Fibroblast of skin of left biceps (primary cell): ENCODE results near the gene SNX14.

Experiments used
- DNase-seq, 2 experiments: peaks; one replicate each; pipeline ENCODE4 v3.0.0-alpha.2; 2013; ENCODE audit warnings: low read depth in 2 of 2

The SNX14 gene

DNA sequence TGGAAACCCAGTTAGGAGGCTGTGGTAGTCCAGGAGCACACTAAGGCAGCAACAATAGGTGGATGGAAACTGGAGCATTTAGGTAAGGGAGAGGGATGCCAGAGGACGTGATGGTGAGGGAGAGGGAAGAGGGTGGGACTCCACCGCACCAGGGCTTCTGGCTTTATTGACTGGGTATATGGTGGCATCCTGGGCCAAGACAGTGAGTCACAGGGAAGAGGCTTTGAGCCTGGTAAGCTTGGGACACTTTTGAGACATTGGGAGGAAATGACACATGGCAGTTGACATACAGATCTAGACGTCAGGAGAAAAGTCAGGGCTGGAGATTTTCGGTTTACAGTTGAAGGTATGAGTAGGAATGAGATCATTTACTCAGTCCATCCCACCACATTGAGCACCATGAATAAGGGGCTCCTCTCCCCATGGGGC lies 128.9 kb downstream of the SNX14 start:
- no peak for DNase-seq

DNA sequence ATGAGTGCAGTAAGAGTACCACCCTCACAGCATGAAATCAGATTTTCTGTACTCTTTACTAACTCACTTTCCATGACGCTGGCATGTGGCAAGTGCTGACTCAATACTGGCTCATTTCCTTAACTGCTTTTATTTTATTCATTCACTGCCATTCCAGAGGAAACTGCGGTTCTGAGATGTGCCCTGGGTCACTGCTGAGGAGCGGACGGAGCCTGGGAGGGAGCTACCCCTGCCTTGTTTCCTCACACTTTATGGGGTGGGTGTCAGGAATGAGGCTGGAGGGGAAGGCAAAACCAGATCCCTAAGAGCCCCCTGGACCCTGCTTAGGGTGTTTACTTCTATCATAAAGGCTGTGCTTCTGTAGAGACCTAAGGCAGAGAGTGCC lies 129.4 kb downstream of the SNX14 start:
- DNase-seq: peak; percentile 81 to 83

DNA sequence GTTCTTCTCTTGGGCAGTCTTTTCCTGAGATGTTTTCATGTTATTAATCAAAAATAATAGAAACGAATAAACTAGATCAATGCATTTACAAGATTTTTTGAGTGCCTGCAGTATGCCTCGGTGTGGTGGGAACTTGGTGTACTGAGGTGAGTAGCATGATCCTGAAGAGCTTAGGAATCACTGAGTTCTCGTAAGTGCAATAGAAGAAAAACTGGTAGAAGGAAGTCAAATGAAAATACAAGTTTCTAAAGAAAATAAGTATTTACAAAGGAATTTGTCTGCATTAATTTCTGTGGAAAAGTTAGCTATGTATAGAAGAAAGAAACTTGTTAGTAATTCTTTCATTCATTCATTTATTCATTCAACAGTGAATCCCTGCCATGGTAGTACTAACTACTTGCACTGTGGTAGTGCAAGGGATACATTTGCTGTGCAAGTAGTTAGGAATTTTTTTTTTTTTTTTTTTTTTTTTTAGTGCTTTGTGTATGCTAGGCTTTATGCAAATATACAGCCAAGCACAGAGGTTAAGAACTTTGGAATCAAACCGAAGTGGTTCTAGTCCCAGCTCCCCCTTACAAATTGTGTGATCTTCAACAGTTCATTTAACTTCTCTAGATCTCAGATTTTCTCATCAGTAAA lies 129.9 kb downstream of the SNX14 start:
- no peak for DNase-seq

DNA sequence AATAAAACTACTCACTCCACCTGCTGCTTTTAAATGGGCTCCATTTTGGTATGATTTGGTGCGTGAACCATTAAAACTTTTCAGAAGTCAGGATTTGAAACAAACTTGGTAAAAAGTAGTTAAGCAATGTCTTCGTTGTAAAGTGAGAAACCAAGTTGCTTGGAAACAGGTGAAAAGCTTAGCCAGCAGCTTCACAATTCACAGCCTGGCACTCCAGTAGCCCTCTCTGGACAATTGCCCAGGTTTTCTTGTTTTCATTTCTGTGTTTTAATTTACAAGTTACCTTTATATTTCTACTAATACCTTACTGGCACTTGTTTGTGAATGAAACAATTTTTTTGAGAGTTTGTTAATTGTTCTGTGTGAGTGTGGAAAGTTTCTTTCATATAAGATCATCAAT lies 131.0 kb downstream of the SNX14 start:
- DNase-seq: no peak

DNA sequence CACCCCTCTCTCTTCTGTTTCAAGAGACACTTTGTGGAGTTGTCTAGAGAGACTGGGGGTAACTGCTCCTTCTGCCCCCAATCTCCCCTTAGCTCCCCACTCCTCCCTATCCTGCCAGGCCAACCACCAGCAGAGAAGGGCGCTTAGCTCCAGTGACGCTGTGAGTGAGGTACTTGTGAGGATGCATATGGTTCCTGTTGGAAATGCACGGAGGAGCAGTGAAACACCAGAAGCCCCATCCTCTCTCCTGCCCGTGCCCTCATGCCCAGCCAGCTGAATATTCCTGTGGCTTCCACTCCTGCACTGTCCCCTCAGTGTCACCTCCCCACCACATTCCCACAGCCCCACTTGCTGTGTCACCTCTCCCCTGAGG lies 131.9 kb downstream of the SNX14 start:
- DNase-seq: no peak

DNA sequence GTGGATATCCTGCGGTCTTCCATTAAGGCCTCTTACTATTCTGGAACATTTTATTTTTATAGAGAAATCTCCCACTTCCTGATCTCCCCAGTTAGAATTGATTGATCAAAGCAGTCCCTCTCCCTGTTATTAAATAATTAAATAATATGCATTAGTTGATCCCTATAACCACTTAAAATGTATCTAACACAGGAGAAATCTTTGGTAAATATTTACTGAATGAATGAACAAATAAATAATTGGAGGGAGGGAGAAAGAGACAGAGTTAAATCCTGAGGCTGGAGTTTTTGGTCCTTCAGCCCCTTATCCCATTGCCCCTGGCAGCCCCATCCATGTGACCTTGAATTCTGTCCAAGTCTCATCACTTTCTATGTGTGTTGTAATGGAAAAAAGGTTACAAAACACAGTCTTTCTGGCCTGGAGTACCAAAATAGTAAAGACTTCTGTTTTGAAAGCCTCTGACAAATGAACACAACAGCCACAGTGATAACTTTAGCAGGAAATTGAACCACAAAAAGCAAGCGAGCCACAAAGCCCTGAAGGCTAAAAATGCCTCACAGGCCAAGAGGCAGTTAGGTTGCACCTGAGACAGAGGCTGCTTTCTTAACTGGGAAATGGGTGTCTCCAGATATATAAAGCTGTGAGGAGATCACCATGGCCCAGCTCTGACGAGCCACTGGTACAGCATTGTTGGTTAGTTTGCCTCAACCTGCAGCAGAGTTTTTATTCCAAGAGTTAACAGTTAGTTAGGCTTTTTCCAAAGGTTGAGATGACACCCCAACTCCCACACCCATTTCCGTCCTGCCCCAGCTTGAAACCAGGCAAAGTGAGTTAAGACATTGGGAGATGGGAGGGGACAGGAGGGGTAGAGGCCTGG lies 132.5 kb downstream of the SNX14 start:
- no peak for DNase-seq

DNA sequence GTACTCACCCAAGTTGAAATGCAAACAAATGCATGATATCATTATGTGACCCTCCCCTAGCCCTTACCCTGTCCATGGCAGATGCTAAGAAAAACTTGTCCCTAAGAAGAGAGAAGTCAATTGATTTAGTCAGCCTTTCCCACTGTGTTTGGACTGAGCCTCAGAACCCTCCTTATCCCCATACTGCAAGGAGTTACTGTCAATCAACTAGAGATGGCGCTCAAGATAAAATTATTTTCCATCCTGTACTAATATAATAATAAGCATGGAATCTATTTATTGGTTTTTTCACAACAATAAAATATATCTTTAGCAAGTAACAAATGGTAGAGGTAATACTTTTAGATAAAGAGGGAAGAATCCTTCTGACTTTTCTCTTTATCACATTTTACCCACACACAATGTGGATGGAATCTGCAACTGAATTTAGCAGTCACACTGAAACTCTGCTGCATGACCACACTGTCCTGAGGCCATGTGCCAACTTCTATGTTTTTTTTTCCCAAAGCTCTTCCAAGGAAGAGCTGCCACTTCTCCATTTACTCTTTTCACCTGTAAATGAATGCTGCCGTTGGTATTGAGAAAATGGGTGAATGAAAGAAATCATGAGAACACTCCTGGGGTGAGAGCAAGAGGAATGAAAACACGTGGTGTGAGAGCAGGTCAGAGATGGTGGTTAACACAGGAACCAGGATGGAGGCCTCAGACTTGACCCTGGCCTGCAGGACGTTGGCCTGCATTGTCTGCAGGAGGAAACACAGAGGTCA lies 133.3 kb downstream of the SNX14 start:
- DNase-seq: no peak

DNA sequence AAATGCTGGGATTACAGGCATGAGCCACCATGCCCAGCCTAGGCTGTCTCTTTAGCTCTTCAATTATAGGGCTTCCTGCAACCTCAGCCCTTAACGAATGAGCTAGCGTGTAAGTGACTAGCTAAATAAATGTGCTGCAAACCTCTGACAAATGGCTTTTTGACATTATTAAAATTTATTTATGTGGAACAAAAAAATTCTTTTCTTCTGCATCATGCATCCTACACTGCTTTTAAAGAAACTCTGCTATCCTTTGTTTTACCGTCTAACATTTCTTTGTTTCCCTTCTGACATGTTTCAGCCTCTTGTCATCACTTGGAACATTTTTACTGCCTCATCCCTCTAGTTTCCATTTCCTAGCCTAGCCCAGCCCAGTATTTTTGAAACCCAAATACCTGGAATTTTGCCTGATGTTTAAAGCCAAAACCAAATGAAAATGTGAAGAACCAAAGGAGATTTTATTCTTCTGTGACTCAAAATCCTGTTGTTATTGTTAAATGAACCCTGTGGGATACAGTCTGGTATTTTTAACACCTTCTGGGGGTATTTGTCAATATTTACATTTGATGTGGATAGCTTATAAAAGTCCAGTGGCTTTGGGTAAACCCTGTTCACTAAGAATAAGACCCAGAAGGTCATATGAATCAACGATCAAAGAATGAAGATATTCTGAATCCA lies 134.3 kb downstream of the SNX14 start:
- DNase-seq: peak; percentile 92 to 93

DNA sequence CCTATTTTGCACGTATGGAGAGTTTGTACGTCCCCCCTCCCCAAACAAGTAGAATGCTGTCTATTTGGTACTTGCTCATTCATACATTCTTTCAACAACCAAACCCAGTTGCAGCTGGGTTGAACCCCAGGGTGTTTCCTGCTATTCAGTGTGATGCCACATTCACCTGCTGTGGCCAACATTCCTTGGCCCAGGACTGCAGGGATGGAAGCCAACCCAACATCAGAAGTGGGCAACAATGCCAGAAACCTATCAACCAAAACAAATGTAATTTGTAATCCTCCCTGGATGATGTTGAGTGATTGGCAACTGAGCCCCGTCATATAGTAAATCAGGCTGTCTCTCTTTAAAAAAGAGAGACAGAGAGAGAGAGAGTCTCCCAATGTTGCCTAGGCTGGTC lies 134.9 kb downstream of the SNX14 start:
- no peak for DNase-seq

DNA sequence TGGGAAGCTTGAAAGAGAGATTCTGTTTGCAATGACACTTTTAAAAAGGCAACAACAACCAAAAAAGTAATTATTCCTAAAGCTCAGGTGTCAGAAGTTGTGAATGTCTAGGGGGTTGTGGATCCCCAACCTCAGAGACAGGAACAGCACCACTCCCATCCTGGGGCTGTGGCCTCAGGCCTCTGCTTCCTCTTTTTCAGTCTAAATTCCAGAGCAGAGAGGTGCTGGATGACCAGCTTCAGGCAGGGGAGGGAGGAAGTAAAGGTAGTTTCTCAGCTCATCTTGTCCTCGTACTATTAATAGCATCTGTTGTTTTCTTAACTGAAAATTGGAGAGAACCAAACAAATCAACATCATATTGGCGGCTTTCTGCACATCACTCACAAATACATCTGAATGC lies 135.5 kb downstream of the SNX14 start:
- DNase-seq: no peak

DNA sequence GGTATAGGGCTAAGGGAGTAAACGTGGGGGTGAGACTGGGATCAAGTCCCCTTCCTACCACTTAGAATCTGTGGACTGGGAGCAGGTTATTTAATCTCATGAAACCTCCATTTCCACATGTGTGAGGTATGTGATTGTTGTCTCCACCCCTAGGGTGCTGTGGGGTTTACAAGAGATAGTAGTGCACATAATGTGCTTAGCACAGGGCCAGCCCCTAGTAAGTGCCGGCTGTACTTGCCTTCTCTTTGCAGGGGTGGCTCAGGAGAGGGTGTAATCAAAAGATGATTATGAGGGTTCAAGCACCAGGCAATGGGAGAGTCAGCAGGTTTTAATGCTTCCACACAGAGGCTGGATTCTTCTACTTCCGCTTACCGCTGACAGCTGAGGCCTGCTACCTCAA lies 136.9 kb downstream of the SNX14 start:
- no peak for DNase-seq
